ENCODE data around the gene EML6. TPM values are rescaled to one million over a fixed set of nuclear protein-coding genes. Genes with fewer than 3 reads are reported as not detected.
A peak's percentile ranks its signal among the peaks of the same experiment; 100 is the strongest.

Gene EML6
- total and polyA plus RNA-seq, 10 of the 15 experiments (the other 5 are each of a cell fraction or from before 2014, with no cell fraction given) = 0.09 to 0.67 (median 0.21) TPM

DNA sequence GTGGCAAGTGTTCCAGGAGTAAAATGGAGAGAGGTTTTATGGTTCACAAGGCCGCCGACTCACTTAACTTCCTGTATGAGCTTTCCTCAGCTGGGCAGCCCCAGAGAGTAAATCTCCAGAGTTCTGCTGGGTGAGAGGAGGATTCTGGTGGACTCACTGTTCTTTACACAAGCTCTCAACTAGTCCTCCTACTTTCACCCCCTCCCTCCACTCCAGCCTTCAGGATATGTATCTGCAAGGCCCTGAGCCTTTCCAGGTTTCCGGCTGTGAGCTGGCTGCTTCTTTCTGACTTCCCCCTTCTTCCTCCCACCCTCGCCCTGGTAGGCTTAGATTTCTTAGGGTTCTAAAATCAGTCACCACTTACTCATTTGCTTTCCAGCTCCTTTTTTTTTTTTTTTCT is 34.0 kb downstream of the EML6 start:
- Histone ChIP-seq H3K4me2 (ENCODE audit: control insufficient read depth, insufficient read depth) (peak overlapping the region; percentile 50), H3K4me3 (no peak overlapping the region), H3K9ac (ENCODE audit: control insufficient read depth, insufficient read depth, low read length) (no peak overlapping the region), H4K20me1 (ENCODE audit: control insufficient read depth, insufficient read depth) (no peaks in the 10 kb centered on the region), H3K27ac (ENCODE audit: control insufficient read depth, insufficient read depth) (no peak overlapping the region), H3K4me1 (ENCODE audit: control insufficient read depth, insufficient read depth, low read length) (peaks cover 27% of the 10 kb centered on the region), H2AFZ (ENCODE audit: control insufficient read depth, low read depth, low read length) (peak overlapping the region; percentile 57), H3K9me3 (replicated peaks; ENCODE audit: control insufficient read depth, insufficient read depth, low read length) (no peaks in the 10 kb centered on the region), H3K27me3 (replicated peaks in 1 of 2; ENCODE audit: control insufficient read depth in 2 of 2, insufficient read depth in 2 of 2, low read length in 1 of 2) (no peaks in the 10 kb centered on the region; a peak in 1 of 4 replicates), H3K36me3 (ENCODE audit: control insufficient read depth in 2 of 2, insufficient read depth in 2 of 2, low read length in 1 of 2) (no peaks in the 10 kb centered on the region), H3K79me2 (ENCODE audit: control insufficient read depth, insufficient read depth, low read length) (no peaks in the 10 kb centered on the region)
- BruUV-seq (replicated peaks) = no TSS peak
- FAIRE-seq (peak; percentile 59), ATAC-seq (peak; percentile 34), DNase-seq (ENCODE audit: low read depth, low spot score) (no peak)
- POLR2A ChIA-PET = interaction anchor here (0.7 to 1.0 kb wide), 2 partner anchors 81 to 357 kb away, joined by 3 to 5 read pairs; no protein-coding TSS in a partner anchor
- RAD21 ChIA-PET (ENCODE audit: unreplicated experiment) = no interaction called here
- CTCF ChIA-PET = interaction anchor here (0.7 to 1.5 kb wide), 2 partner anchors 81 to 199 kb away, joined by 4 read pairs; no protein-coding TSS in a partner anchor
- TF ChIP-seq SIX5 (IDR thresholded peaks at IDR 0.05; ENCODE audit: low read depth, low read length, severe bottlenecking) (no peak), RUNX3 (IDR thresholded peaks at IDR 0.05; ENCODE audit: low read length) (0 out of 2 replicates have a peak, but pooled peaks have one; percentile 22), JUNB (IDR thresholded peaks at IDR 0.05) (peak; percentile 37; the same call in 1 of the 2 replicates), STAT3 (IDR thresholded peaks at IDR 0.05; ENCODE audit: low read depth, low read length) (no peak), NFYB (IDR thresholded peaks at IDR 0.05; ENCODE audit: insufficient read depth, low read depth, low read length) (no peak), ETV6 (conservative IDR thresholded peaks at IDR 0.05 in 1 of 2, IDR thresholded peaks at IDR 0.05 in 1 of 2; ENCODE audit: borderline replicate concordance in 1 of 2, low read depth in 1 of 2) (peak in 1 of 2 experiments; percentile 41; a peak in 1 of 4 replicates)
- SMC1A ChIA-PET (ENCODE audit: uncharacterized antibody, unreplicated experiment) = interaction anchor here (0.5 to 1.2 kb wide), 4 partner anchors 24 to 257 kb away, joined by 3 read pairs; no protein-coding TSS in a partner anchor
- WGBS (ENCODE audit: insufficient coverage, insufficient replicate concordance, low lambda C conversion rate, missing lambda C conversion rate) = 3% methylated on average over 4 of the region's 4 CpGs
- in situ Hi-C loops (cut with MboI) (no loop called here), intact Hi-C loops (cut with micrococcal nuclease; ENCODE audit: unreplicated experiment) (no loop called here)

DNA sequence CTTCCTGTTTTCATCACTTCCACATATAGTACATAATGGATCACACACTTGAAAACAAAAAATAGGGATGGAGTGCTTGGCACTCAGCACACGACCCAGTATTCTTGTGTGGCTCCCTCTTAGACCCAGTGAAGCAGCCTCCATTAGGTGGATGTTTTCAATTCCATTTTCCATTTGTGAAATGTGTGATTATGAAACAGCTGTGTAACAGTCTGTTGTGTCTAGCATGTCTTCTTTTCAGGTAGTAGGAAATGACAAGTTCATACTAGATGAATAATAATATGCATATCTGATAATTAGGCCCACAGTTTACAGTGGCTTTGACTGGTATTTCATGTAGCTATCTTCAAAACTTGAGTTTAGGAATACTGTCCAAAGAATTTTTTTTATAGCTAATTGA is 35.5 kb downstream of the EML6 start:
- ATAC-seq = no peak; the same call in 2 of the 3 replicates
- no peak for DNase-seq (ENCODE audit: low read depth, low spot score)
- POLR2A ChIA-PET = no interaction called here
- no TSS peak for BruUV-seq (replicated peaks)
- SMC1A ChIA-PET (ENCODE audit: uncharacterized antibody, unreplicated experiment) = interaction anchor here (1.0 to 1.3 kb wide), 4 partner anchors 10 to 80 kb away, joined by 3 to 4 read pairs (median 4); no protein-coding TSS in a partner anchor
- in situ Hi-C loops (cut with MboI) = no loop called here
- no peaks in the 10 kb centered on the region for H3K9me3 ChIP-seq (replicated peaks; ENCODE audit: control insufficient read depth, insufficient read depth, low read length)
- H3K4me3 ChIP-seq = no peak overlapping the region
- no peaks in the 10 kb centered on the region for H3K79me2 ChIP-seq (ENCODE audit: control insufficient read depth, insufficient read depth, low read length)
- H3K27ac ChIP-seq (ENCODE audit: control insufficient read depth, insufficient read depth) = no peak overlapping the region
- no peak overlapping the region for H3K9ac ChIP-seq (ENCODE audit: control insufficient read depth, insufficient read depth, low read length)
- H4K20me1 ChIP-seq (ENCODE audit: control insufficient read depth, insufficient read depth) = no peaks in the 10 kb centered on the region
- H2AFZ ChIP-seq (ENCODE audit: control insufficient read depth, low read depth, low read length) = no peak overlapping the region; the same call in 1 of the 2 replicates
- no peaks in the 10 kb centered on the region; a peak in 2 of 4 replicates for H3K27me3 ChIP-seq (replicated peaks in 1 of 2; ENCODE audit: control insufficient read depth in 2 of 2, insufficient read depth in 2 of 2, low read length in 1 of 2)
- CTCF ChIA-PET = interaction anchor here (0.8 to 1.4 kb wide), 5 partner anchors 8 to 288 kb away, joined by 3 to 5 read pairs (median 3); no protein-coding TSS in a partner anchor
- H3K36me3 ChIP-seq (ENCODE audit: control insufficient read depth in 2 of 2, insufficient read depth in 2 of 2, low read length in 1 of 2) = no peaks in the 10 kb centered on the region
- WGBS (ENCODE audit: insufficient coverage, insufficient replicate concordance, low lambda C conversion rate, missing lambda C conversion rate) = 0% methylated on average over 1 of the region's 1 CpG
- FAIRE-seq = peak; percentile 59
- no peak overlapping the region for H3K4me2 ChIP-seq (ENCODE audit: control insufficient read depth, insufficient read depth)
- RAD21 ChIA-PET (ENCODE audit: unreplicated experiment) = interaction anchor here (0.8 to 1.5 kb wide), 2 partner anchors 80 to 141 kb away, joined by 3 to 4 read pairs; no protein-coding TSS in a partner anchor
- intact Hi-C loops (cut with micrococcal nuclease; ENCODE audit: unreplicated experiment) = no loop called here
- peaks cover 27% of the 10 kb centered on the region for H3K4me1 ChIP-seq (ENCODE audit: control insufficient read depth, insufficient read depth, low read length)
- TF ChIP-seq HCFC1 (IDR thresholded peaks at IDR 0.05; ENCODE audit: low read length) (no peak), SIX5 (IDR thresholded peaks at IDR 0.05; ENCODE audit: low read depth, low read length, severe bottlenecking) (no peak), HDAC6 (IDR thresholded peaks at IDR 0.05; ENCODE audit: unreplicated experiment) (no peak), STAT1 (conservative IDR thresholded peaks at IDR 0.05) (no peak), NR2F1 (conservative IDR thresholded peaks at IDR 0.05) (no peak), CHD2 (IDR thresholded peaks at IDR 0.05; ENCODE audit: borderline replicate concordance, low read depth, low read length) (no peak), ATF3 (IDR thresholded peaks at IDR 0.05; ENCODE audit: borderline replicate concordance, extremely low read depth, low read depth, low read length) (no peak)
- TF ChIP-seq, protein P1, sequence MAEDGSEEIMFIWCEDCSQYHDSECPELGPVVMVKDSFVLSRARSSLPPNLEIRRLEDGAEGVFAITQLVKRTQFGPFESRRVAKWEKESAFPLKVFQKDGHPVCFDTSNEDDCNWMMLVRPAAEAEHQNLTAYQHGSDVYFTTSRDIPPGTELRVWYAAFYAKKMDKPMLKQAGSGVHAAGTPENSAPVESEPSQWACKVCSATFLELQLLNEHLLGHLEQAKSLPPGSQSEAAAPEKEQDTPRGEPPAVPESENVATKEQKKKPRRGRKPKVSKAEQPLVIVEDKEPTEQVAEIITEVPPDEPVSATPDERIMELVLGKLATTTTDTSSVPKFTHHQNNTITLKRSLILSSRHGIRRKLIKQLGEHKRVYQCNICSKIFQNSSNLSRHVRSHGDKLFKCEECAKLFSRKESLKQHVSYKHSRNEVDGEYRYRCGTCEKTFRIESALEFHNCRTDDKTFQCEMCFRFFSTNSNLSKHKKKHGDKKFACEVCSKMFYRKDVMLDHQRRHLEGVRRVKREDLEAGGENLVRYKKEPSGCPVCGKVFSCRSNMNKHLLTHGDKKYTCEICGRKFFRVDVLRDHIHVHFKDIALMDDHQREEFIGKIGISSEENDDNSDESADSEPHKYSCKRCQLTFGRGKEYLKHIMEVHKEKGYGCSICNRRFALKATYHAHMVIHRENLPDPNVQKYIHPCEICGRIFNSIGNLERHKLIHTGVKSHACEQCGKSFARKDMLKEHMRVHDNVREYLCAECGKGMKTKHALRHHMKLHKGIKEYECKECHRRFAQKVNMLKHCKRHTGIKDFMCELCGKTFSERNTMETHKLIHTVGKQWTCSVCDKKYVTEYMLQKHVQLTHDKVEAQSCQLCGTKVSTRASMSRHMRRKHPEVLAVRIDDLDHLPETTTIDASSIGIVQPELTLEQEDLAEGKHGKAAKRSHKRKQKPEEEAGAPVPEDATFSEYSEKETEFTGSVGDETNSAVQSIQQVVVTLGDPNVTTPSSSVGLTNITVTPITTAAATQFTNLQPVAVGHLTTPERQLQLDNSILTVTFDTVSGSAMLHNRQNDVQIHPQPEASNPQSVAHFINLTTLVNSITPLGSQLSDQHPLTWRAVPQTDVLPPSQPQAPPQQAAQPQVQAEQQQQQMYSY (CRISPR knock-in tag; IDR thresholded peaks at IDR 0.05) = no peak

Measured in GM12878 (cell line).